Suprapubic skin (tissue), 4 donors: ENCODE data around the gene CCL27.

Source experiments
- POLR2A ChIP-seq, 2 donors: fragments of 450-650 bp; IDR thresholded peaks; one replicate each; pipeline ENCODE4 v1.6.1; 2017; ENCODE audit warnings: antibody characterized with exemption in 2 of 2, mild to moderate bottlenecking in 2 of 2, moderate library complexity in 2 of 2
- POLR2AphosphoS5 ChIP-seq, 3 donors: sonication (generic); formaldehyde crosslinking; IDR thresholded peaks; one replicate each; pipeline ENCODE4 v1.6.1; 2017; ENCODE audit warnings: antibody characterized with exemption in 3 of 3
- TF ChIP-seq, protein P1 (sequence below), 2 donors: fragments of 200-600 bp in 1 of 2; fragments of 450-650 bp in 1 of 2; sonication (generic) in 1 of 2; IDR thresholded peaks; one replicate each; pipeline ENCODE4 v1.5.1; 2016 to 2019; ENCODE audit warnings: antibody characterized with exemption in 2 of 2, mild to moderate bottlenecking in 1 of 2, moderate library complexity in 1 of 2

DNA sequence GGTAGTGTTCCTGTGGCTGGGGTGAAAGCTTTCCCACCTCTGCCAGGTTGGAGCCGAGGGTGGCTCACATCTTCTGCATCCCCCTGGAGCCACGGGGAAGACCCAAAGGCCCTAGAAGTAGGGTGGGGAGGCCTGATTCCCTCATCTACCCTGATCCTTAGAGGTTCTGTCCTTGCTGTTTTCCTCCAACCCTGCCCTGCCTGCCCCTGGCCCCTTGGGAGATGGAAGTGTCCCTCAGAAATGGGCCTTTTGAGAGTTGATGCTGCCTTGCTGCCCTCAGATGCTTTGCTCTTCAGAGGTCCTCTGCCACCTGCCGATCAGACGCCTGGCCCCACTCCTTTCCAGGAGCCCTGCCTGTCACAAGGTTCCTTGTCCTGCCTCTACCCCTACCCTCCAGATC lies 22.4 kb upstream of the CCL27 start:
- TF ChIP-seq, protein P1, sequence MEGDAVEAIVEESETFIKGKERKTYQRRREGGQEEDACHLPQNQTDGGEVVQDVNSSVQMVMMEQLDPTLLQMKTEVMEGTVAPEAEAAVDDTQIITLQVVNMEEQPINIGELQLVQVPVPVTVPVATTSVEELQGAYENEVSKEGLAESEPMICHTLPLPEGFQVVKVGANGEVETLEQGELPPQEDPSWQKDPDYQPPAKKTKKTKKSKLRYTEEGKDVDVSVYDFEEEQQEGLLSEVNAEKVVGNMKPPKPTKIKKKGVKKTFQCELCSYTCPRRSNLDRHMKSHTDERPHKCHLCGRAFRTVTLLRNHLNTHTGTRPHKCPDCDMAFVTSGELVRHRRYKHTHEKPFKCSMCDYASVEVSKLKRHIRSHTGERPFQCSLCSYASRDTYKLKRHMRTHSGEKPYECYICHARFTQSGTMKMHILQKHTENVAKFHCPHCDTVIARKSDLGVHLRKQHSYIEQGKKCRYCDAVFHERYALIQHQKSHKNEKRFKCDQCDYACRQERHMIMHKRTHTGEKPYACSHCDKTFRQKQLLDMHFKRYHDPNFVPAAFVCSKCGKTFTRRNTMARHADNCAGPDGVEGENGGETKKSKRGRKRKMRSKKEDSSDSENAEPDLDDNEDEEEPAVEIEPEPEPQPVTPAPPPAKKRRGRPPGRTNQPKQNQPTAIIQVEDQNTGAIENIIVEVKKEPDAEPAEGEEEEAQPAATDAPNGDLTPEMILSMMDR (IDR thresholded peaks at IDR 0.05) = no peak
- TF ChIP-seq POLR2A (IDR thresholded peaks at IDR 0.05) = no peak
- TF ChIP-seq POLR2AphosphoS5 (IDR thresholded peaks at IDR 0.05) = no peak
